Adipocyte (in vitro differentiated cells): ENCODE data around the gene GALNT14.

Experiments used
- DNase-seq: peaks from one replicate; pipeline ENCODE4 v3.0.0-alpha.2; 2015; ENCODE audit warnings: low read depth
- H3K27me3 ChIP-seq: replicated peaks from 2 replicates; pipeline ENCODE4 v1.7.0; 2013; ENCODE audit warnings: mild to moderate bottlenecking, low read length, moderate library complexity; ENCODE audit not compliant: control insufficient read depth, insufficient read depth
- H3K36me3 ChIP-seq: 2 replicates; pipeline ENCODE4 v1.7.0; 2013; ENCODE audit warnings: low read length, mild to moderate bottlenecking, moderate library complexity; ENCODE audit not compliant: control insufficient read depth, insufficient read depth, severe bottlenecking
- H3K4me1 ChIP-seq: 2 replicates; pipeline ENCODE4 v1.7.0; 2013; ENCODE audit warnings: mild to moderate bottlenecking, low read length, moderate library complexity; ENCODE audit not compliant: control insufficient read depth, insufficient read depth
- H3K4me3 ChIP-seq: 2 replicates; pipeline ENCODE4 v1.7.0; 2013; ENCODE audit warnings: mild to moderate bottlenecking, low read length, moderate library complexity
- H3K9ac ChIP-seq: 2 replicates; pipeline ENCODE4 v1.7.0; 2013; ENCODE audit warnings: mild to moderate bottlenecking, low read length, moderate library complexity
- H3K9me3 ChIP-seq: 2 replicates; pipeline ENCODE4 v1.7.0; 2013; ENCODE audit warnings: mild to moderate bottlenecking, low read length, moderate library complexity; ENCODE audit not compliant: control insufficient read depth

Gene GALNT14

GRCh38 chr2:31028417-31028816 is 109.8 kb downstream of the GALNT14 start:
- DNase-seq, result no peak
- Histone ChIP-seq H3K9me3 (peaks cover 11% of the 10 kb centered on the region), H3K4me3 (no peak overlapping the region), H3K27me3 (no peaks in the 10 kb centered on the region), H3K4me1 (no peaks in the 10 kb centered on the region), H3K9ac (no peak overlapping the region), H3K36me3 (no peaks in the 10 kb centered on the region)

GRCh38 chr2:31027549-31027948 is 110.7 kb downstream of the GALNT14 start:
- Histone ChIP-seq H3K4me1 (no peaks in the 10 kb centered on the region), H3K4me3 (no peak overlapping the region), H3K9ac (no peak overlapping the region)

GRCh38 chr2:31023541-31023940 is 114.7 kb downstream of the GALNT14 start:
- no peaks in the 10 kb centered on the region for H3K4me1 ChIP-seq
- no peak overlapping the region for H3K9ac ChIP-seq
- no peak for DNase-seq
- H3K27me3 ChIP-seq, result no peaks in the 10 kb centered on the region
- no peak overlapping the region for H3K4me3 ChIP-seq
- H3K36me3 ChIP-seq, result no peaks in the 10 kb centered on the region
- no peaks in the 10 kb centered on the region for H3K9me3 ChIP-seq

More at GRCh38 chr2:31027549-31027948, 110.7 kb downstream of the GALNT14 start:
- H3K27me3 ChIP-seq, result no peaks in the 10 kb centered on the region
- H3K9me3 ChIP-seq, result peaks cover 11% of the 10 kb centered on the region
- DNase-seq, result no peak
- no peaks in the 10 kb centered on the region for H3K36me3 ChIP-seq

DNA sequence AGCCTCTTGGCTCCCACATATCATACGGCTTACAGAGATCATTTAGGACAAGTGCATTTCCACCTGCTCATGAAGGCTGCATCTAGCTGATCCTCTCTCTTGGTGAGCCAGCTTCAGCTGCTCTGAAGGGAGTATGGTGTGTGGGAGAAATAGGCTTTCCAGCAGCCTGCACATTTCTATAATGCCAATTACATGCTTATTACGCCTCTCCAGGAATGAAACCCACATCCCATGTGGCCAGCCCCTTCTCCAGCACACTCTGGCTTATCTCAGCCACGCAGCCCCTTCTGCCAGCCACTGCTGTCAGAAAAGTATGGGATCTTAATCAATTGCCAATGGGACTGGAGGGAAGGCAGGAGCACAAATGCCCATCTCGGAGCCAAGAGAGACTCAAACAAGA is 117.5 kb downstream of the GALNT14 start:
- H3K4me1 ChIP-seq, result no peaks in the 10 kb centered on the region
- H3K9ac ChIP-seq, result no peak overlapping the region
- H3K36me3 ChIP-seq, result no peaks in the 10 kb centered on the region
- no peak overlapping the region for H3K4me3 ChIP-seq
- H3K9me3 ChIP-seq, result no peaks in the 10 kb centered on the region
- H3K27me3 ChIP-seq, result no peaks in the 10 kb centered on the region
- DNase-seq, result no peak

DNA sequence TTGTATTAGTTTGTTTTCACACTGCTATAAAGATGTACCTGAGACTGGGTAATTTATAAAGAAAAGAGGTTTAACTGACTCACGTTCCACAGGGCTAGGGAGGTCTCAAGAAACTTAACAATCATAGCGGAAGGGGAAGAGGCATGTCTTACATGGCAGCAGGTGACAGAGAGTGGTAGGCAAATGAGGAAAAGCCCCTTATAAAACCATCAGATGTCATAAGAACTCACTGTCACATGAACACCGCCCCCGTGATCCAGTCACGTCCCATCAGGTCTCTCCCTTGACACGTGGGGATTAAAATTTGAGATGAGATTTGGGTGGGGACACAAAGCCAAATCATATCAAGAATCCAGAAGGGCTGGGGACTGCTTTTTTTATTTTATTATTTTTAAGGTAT is 120.0 kb downstream of the GALNT14 start:
- no peaks in the 10 kb centered on the region for H3K36me3 ChIP-seq
- H3K4me3 ChIP-seq, result no peak overlapping the region
- no peak overlapping the region for H3K9ac ChIP-seq
- H3K27me3 ChIP-seq, result peaks cover 6% of the 10 kb centered on the region
- no peak for DNase-seq
- H3K4me1 ChIP-seq, result no peaks in the 10 kb centered on the region
- no peaks in the 10 kb centered on the region for H3K9me3 ChIP-seq

GRCh38 chr2:31016648-31017047 is 121.6 kb downstream of the GALNT14 start:
- H3K4me3 ChIP-seq, result no peak overlapping the region
- DNase-seq, result no peak
- H3K9me3 ChIP-seq, result no peaks in the 10 kb centered on the region
- H3K9ac ChIP-seq, result no peak overlapping the region
- no peaks in the 10 kb centered on the region for H3K36me3 ChIP-seq
- H3K4me1 ChIP-seq, result no peaks in the 10 kb centered on the region
- peaks cover 18% of the 10 kb centered on the region for H3K27me3 ChIP-seq

DNA sequence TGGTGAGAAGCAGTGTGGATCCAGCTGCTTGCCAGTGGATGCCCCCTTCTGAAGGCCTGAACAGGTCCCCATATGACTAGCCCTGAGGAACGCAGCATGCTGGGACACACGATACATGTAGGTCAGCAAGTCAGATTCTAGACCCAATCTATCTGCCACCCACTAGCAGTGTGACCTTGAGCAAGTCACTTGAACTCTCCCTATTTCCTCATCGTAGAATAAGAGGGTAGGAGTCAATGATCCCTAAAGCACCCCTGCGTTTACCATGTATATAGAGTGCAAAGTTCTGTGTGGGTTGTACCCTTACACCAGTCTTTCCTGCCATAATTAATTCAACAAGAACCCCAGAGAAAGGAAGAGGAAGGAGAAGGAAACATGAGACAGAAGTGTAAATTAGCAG is 123.7 kb downstream of the GALNT14 start:
- H3K4me3 ChIP-seq, result no peak overlapping the region
- DNase-seq, result no peak
- no peaks in the 10 kb centered on the region for H3K36me3 ChIP-seq
- no peaks in the 10 kb centered on the region for H3K4me1 ChIP-seq
- H3K27me3 ChIP-seq, result peaks cover 28% of the 10 kb centered on the region
- no peaks in the 10 kb centered on the region for H3K9me3 ChIP-seq
- H3K9ac ChIP-seq, result no peak overlapping the region

DNA sequence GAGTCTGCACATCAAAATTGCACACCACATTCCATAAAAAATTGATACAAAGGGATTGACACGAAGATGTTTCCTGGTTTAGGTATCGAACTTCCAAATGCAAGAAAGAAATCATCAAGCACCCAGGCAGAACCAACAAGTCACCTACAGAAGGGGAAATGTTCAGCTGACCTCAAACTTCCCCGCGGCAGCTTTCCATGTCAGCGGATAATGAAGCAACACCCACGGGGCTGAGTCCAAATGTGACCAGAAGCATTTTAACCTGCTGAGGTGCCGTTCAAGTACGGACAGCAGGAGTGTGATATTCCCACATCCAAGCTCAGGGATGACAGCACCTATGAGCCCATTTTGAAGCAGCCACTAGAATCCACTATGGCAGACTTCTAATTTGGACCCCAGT is 124.9 kb downstream of the GALNT14 start:
- no peaks in the 10 kb centered on the region for H3K36me3 ChIP-seq
- H3K4me1 ChIP-seq, result no peaks in the 10 kb centered on the region
- no peak for DNase-seq
- H3K9ac ChIP-seq, result no peak overlapping the region
- no peak overlapping the region for H3K4me3 ChIP-seq
- no peaks in the 10 kb centered on the region for H3K9me3 ChIP-seq
- H3K27me3 ChIP-seq, result peaks cover 35% of the 10 kb centered on the region

DNA sequence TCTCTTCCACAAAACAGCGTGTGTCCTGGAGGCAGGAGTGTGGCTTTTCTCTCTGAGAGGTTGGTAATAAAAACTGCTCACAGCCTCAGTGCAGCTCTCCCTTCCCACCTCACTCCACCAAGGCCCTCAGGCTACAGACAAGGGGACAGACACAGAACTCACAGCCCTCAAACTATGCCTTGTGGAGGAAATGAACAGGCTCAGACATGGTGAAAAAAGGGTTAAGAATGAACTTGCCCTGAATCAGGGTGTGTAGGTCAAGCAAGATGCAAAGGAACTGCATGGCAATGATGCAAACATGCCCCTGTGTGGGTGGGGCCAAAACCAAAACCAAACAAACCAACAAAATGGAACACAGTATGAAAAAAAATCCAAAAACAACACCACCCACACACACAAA is 125.8 kb downstream of the GALNT14 start:
- H3K36me3 ChIP-seq, result no peaks in the 10 kb centered on the region
- H3K27me3 ChIP-seq, result peaks cover 35% of the 10 kb centered on the region
- no peak overlapping the region for H3K9ac ChIP-seq
- H3K4me1 ChIP-seq, result no peaks in the 10 kb centered on the region
- H3K9me3 ChIP-seq, result no peaks in the 10 kb centered on the region
- no peak overlapping the region for H3K4me3 ChIP-seq
- no peak for DNase-seq

DNA sequence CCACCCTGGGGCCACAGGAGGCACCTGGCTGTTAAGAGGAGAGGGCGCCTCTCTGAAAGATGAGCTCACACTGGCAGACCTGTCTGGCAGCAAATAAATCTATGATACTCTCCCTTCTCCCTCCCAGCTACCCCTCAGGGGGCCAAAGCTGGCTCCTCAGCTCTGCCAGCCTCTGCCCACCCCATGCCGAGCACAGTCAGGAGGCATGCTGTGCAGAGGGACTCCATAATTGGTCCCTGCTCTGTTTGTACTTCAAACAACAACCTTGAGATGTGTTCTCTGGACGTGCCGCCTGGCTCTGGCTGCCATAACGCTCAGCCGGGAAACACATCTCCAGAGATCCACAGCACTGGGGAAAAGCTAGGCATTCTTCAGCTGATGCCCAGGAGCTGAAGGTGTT is 126.7 kb downstream of the GALNT14 start:
- peaks cover 36% of the 10 kb centered on the region for H3K27me3 ChIP-seq
- H3K4me1 ChIP-seq, result no peaks in the 10 kb centered on the region
- no peaks in the 10 kb centered on the region for H3K36me3 ChIP-seq
- no peak for DNase-seq
- no peaks in the 10 kb centered on the region for H3K9me3 ChIP-seq
- H3K9ac ChIP-seq, result no peak overlapping the region
- no peak overlapping the region for H3K4me3 ChIP-seq

DNA sequence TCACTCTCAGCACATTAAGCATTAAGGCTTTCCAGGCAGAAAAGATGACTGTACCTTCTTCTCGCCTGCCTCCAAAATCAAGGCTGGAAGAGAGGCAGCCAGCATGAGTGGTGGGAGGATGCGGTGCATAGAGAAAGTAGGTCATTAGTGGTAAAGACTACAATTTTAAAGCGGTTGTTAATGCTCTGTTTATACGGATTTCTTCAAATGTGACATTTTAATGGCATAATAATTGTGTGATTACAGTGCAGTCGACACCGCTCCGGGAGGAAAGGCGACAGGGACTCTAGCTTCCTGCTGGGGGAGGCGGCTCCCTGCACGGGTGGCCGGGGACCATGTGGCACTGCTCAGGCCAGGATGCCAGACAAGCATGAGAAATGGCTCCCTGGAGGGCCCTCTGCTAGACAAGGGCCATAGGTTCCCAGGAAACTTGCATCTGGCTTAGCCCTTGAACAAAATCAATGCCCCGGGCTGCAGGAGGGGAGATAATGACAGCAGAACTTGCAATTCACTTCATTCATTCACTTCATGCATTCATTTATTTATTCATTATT is 129.6 kb downstream of the GALNT14 start:
- Histone ChIP-seq H3K4me3 (no peak overlapping the region), H3K36me3 (no peaks in the 10 kb centered on the region), H3K9ac (no peak overlapping the region), H3K9me3 (no peaks in the 10 kb centered on the region), H3K4me1 (no peaks in the 10 kb centered on the region), H3K27me3 (peaks cover 47% of the 10 kb centered on the region)
- no peak for DNase-seq

DNA sequence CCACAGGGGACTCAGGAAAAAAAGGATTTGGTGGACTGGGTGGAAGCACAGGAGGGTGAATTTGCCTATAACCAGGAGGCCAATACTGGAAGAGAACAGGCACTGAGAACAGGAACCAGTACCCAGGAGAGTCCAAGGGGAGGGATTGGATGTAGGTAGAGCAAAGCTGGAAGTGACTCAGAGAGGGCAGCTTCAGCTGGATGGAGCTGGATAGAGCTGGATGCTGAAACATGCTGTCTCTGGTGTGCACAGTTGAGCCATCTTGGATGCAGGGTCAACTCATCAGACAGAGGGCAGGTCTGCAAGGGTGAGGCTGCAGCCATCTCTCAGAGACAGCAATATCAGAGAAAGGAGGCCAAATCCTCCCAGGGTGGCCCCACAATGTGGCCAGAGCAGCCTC is 134.0 kb downstream of the GALNT14 start:
- Histone ChIP-seq H3K9ac (no peak overlapping the region), H3K4me1 (no peaks in the 10 kb centered on the region), H3K9me3 (no peaks in the 10 kb centered on the region), H3K36me3 (no peaks in the 10 kb centered on the region), H3K27me3 (peaks cover 33% of the 10 kb centered on the region), H3K4me3 (no peak overlapping the region)
- no peak for DNase-seq
